ENCODE data around the gene VPS13D. TPM values are rescaled to one million over a fixed set of nuclear protein-coding genes. Genes with fewer than 3 reads are reported as not detected.
A peak's percentile ranks its signal among the peaks of the same experiment; 100 is the strongest.

VPS13D gene
- total RNA-seq, 4 donors from 2014 or later = 88.3 to 123 (median 113) TPM

GRCh38 chr1:12185918-12186678 lies 43.7 kb upstream of the VPS13D start:
- H3K27ac ChIP-seq = peak overlapping the region; percentile 71 to 87 (median 80)
- H3K9me3 ChIP-seq = no peaks in the 10 kb centered on the region
- no peak overlapping the region for H3K4me3 ChIP-seq
- H3K36me3 ChIP-seq = peaks cover 0 to 1% (median 0%) of the 10 kb centered on the region in 3 donors
- TF ChIP-seq CTCF (IDR thresholded peaks at IDR 0.05) (no peak), POLR2A (IDR thresholded peaks at IDR 0.05) (no peak)
- no peak for DNase-seq
- peaks cover 17 to 71% (median 38%) of the 10 kb centered on the region in 4 donors for H3K4me1 ChIP-seq
- H3K27me3 ChIP-seq = no peaks in the 10 kb centered on the region

- peak overlapping the region; percentile 71 to 87 (median 80) for H3K27ac ChIP-seq
These were observed 43.2 kb upstream of the VPS13D start for GRCh38 chr1:12186679-12186985.

GRCh38 chr1:12188115-12188514 lies 41.7 kb upstream of the VPS13D start:
- Histone ChIP-seq H3K4me1 (peaks cover 17 to 57% (median 36%) of the 10 kb centered on the region in 4 donors), H3K27me3 (no peaks in the 10 kb centered on the region), H3K4me3 (no peak overlapping the region), H3K9me3 (no peaks in the 10 kb centered on the region), H3K36me3 (peaks cover 0 to 21% (median 0%) of the 10 kb centered on the region in 3 donors), H3K27ac (peak overlapping the region; percentile 38 to 87 (median 80))
- TF ChIP-seq POLR2A (IDR thresholded peaks at IDR 0.05) = no peak
- TF ChIP-seq CTCF (IDR thresholded peaks at IDR 0.05) = no peak
- DNase-seq = no peak

More at GRCh38 chr1:12186679-12186985, 43.2 kb upstream of the VPS13D start:
- peaks cover 0 to 7% (median 0%) of the 10 kb centered on the region in 3 donors for H3K36me3 ChIP-seq
- no peaks in the 10 kb centered on the region for H3K27me3 ChIP-seq
- DNase-seq = peak in 2 of 3 donors; percentile 86 to 89
- no peaks in the 10 kb centered on the region for H3K9me3 ChIP-seq
- peaks cover 17 to 65% (median 38%) of the 10 kb centered on the region in 4 donors for H3K4me1 ChIP-seq
- H3K4me3 ChIP-seq = no peak overlapping the region
- TF ChIP-seq POLR2A (IDR thresholded peaks at IDR 0.05) (peak; percentile 33 to 74), CTCF (IDR thresholded peaks at IDR 0.05) (no peak)

- peak in 2 of 3 donors; percentile 76 to 78 for DNase-seq
These were observed 41.0 kb upstream of the VPS13D start for GRCh38 chr1:12188657-12189327.

GRCh38 chr1:12189328-12189682 lies 40.5 kb upstream of the VPS13D start:
- Histone ChIP-seq H3K27ac (peak overlapping the region in 3 of 4 donors; percentile 16 to 87 (median 87)), H3K4me3 (no peak overlapping the region), H3K36me3 (peaks cover 0 to 28% (median 0%) of the 10 kb centered on the region in 3 donors), H3K4me1 (peaks cover 12 to 51% (median 36%) of the 10 kb centered on the region in 4 donors), H3K27me3 (no peaks in the 10 kb centered on the region), H3K9me3 (no peaks in the 10 kb centered on the region)
- TF ChIP-seq CTCF (IDR thresholded peaks at IDR 0.05) = no peak
- TF ChIP-seq POLR2A (IDR thresholded peaks at IDR 0.05) = no peak
- DNase-seq = no peak

More at GRCh38 chr1:12188657-12189327, 41.0 kb upstream of the VPS13D start:
- Histone ChIP-seq H3K4me1 (peaks cover 17 to 55% (median 36%) of the 10 kb centered on the region in 4 donors), H3K36me3 (peaks cover 0 to 23% (median 0%) of the 10 kb centered on the region in 3 donors), H3K27ac (peak overlapping the region; percentile 38 to 87 (median 80)), H3K9me3 (no peaks in the 10 kb centered on the region), H3K27me3 (no peaks in the 10 kb centered on the region), H3K4me3 (no peak overlapping the region)
- TF ChIP-seq CTCF (IDR thresholded peaks at IDR 0.05) (no peak), POLR2A (IDR thresholded peaks at IDR 0.05) (peak in 1 of 2 donors; percentile 33)

All from Peyer's patch (tissue), 4 donors.